Muscle of arm (tissue), 14 donors: ENCODE results near the gene STRIP2. TPM values are rescaled to one million over a fixed set of nuclear protein-coding genes. Genes with fewer than 3 reads are reported as not detected.
"Not testable (repeated sequence)": the region's sequence is repeated elsewhere in the genome, so short reads cannot be mapped to it uniquely, and the experiment has no call there.

ENCODE experiments used
- DNase-seq: peaks from one replicate; pipeline ENCODE4 v3.0.0-alpha.2; 2013
- long read RNA-seq, 11 donors: transcript quantifications; one replicate each; lab custom pipeline, GENCODE V29; 2026
- polyA plus RNA-seq, 12 donors: library from polyadenylated mRNA; unstranded; fragments of 120-200 nt; gene quantifications; one replicate each; pipeline ENCODE4 v1.2.1, GENCODE V29; 2013; ENCODE audit not compliant: insufficient read length in 12 of 12

STRIP2 gene
- 10 to 100 TPM in 2 of 12 donors, 1 to 10 TPM in 9, not detected in 1; 3.7 to 14.2 (median 7.9) TPM for polyA plus RNA-seq
- long read RNA-seq, donor 1, result 0 reads
- long read RNA-seq, donor 2, partial matches to known transcripts, result 0 of 1 reads
- long read RNA-seq, donor 2, other reads (novel, unspliced or antisense), result 0 of 1 reads
- long read RNA-seq, donor 3, result 0 reads
- long read RNA-seq, donor 4, result 0 reads
- long read RNA-seq, donor 5, partial matches to known transcripts, result 0 of 1 reads
- long read RNA-seq, donor 5, other reads (novel, unspliced or antisense), result 0 of 1 reads
- long read RNA-seq, donor 6, result 0 reads
- long read RNA-seq, donor 7, result 0 reads
- long read RNA-seq, donor 8, result 0 reads
- long read RNA-seq, donor 9, result 0 reads
- long read RNA-seq, donor 10, result 0 reads
- long read RNA-seq, donor 11, result 0 reads

- peak; percentile 89 for DNase-seq
Measured at GRCh38 chr7:129433847-129434674, at the start of gene STRIP2. TSS of gene STRIP2 (plus strand) at chr7:129434432. CDS start at chr7:129434473, 41 bp downstream.

DNA sequence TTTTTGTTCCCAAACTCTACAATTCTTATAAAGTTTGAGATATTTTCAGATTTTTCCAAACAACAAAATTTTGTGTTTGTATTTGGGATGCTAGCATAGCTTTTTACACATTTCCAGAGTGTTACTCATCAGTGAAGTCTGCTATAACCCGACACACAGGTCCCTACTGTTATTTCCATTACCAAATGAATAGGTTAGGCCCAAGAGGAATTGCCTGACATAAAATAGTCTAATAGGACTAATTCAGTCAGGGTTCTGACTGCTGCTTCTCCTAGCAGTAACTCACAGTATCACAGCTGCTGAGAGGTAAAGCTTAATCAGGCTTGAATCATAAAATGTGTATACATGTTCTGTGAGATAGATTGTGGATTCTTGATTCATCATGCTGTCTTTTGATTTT is 49.1 kb upstream of the STRIP2 start:
- DNase-seq, result no peak

DNA sequence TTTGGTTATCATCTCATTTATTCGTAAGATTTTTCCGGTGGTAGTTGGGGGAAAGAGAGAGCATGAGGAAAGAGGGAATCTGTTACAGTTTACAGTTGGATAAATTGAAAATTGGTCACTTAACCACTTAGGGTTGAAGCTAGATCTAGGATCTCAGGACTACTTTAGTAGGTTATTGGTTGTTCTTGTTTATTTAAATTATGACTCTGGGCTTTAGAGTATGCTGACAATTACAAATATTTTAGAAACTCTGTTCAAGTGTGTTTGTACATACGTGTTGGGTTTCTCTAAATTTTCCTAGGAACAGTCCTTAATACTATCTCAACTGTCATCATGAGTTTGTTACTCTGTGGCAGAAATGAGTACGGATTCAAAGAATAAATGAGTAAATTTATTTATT is 48.6 kb upstream of the STRIP2 start:
- no peak for DNase-seq

GRCh38 chr7:129386506-129386905 is 47.7 kb upstream of the STRIP2 start:
- DNase-seq, result no peak

DNA sequence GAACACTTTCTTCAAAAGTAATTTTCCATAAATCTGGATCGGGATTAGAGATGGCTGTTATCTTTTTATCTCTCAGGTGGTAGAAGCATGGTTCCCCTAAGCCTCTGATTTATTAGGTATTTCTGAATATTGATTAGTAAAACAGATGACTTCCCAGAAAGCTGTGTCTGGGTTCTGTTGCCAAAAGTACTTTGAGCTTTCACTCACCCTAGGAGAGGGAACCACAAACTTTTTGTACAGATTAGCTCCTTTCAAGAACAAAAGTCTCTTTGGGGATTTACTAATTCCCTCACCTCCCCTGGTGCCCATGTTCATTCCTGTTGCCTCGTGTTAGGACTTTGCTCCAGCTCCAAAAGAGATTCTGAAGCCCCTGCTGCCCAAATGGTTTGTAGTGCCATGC is 46.7 kb upstream of the STRIP2 start:
- DNase-seq, result no peak

GRCh38 chr7:129388333-129389098 is 45.7 kb upstream of the STRIP2 start:
- no peak for DNase-seq

DNA sequence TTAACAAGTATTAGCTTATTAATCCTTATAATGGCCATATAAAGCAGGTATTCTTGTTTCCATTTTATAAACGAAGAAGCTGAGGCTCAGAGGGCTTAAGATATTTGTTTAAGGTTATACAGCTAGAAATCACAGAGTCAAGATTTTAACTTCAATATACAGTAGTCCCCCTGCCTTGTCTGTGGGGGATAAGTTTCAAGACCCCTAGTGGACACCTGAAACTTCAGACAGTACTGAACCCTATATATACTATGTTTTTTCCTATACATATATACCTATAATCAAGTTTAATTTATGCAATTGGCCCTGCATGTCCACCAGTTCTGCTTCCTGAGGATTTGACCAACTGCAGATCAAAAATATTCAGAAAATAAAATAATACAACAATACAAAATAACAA is 44.4 kb upstream of the STRIP2 start:
- DNase-seq, result no peak

- DNase-seq, result no peak
Measured at GRCh38 chr7:129390314-129390713, 43.9 kb upstream of the STRIP2 start.

DNA sequence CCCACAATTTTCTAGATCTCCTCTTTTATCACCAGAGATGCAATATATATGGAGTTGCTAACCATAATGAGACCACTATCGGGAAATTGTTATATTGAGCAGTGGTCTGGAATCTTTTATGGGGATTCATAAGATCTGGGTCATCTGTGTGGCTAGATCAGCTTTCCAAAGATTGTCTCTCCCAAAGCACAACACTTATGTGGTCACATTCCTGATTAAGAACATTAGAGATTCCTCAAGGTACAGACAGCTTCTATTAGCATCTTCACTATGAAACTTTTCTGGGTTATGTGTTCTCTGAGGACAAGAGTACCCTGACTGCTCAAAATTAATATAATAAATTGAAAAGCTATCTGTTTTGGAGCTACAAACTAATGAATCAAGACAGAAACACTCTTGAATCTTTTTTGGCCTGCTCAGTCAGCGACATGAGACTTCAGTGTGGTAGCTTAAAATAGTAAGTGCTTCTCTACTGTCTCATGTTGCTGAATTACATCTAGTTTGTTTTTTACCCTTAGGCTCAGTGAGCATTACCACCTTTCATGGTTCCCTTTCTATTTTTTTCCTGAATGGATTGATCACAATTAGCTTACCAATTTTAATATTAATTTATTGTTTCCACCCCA is 42.6 kb upstream of the STRIP2 start:
- DNase-seq, result no peak

DNA sequence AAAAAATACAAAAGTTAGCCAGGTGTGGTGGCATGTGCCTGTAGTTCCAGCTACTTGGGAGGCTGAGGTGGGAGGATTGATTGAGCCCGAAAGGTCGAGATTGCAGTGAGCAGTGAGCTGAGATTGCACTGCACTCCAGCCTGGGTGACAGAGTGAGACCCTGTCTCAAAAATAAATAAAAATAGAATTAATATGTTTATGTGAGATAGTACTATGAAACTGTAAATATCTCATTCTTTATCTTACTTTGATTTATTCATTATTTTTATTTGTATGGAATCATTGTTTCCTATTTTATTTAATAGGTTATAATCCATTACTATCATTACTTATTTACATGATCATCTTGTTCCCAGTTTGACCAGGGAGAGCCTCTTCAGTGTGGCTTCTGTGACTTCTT is 41.0 kb upstream of the STRIP2 start:
- DNase-seq, result no peak

- DNase-seq, result no peak
Measured at GRCh38 chr7:129394101-129394500, 40.1 kb upstream of the STRIP2 start.

DNA sequence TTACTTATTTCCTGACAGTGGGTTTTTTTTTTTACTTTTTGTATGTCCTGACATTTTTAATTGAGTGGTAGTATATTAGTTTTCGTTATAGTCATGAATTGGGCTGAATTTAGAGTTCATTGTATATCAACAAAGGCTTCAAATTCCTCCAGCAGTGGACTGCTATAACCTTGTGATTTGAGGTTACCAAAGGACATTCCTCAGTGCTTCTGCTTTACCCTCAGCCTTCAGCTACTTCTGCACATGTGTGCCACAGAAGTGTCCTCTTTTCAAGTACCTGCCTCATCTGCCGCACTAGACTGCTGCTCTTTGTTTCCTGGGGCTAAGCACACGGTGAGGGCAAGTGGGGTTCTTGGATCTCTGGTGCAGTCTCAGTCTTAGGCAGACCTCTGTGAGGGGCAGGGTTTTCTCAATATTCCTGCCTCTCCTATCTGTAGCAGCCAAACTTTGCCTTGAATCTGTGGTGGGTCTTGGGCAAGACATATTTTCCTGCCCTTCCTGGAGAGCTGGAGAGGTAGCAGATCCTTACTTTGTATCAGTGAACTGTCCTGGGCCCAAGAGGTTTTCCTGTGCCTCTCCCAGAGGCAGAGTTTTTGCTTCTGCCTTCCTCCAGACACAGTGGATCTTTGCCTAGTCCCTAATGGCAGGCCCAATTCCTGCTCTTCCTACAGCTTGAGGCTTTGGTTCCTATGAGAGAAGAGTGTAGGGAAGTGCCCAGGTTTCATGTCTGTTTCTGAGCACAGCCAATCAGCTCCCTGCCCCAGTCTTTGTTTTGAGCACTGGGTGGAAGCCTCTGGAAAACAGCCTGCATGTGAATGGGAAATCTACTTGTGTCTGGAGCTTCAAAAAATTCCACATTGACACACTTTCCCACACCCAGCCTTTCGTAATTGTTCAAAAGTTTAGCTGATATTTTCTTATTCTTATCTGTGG is 39.0 kb upstream of the STRIP2 start:
- DNase-seq, result no peak

DNA sequence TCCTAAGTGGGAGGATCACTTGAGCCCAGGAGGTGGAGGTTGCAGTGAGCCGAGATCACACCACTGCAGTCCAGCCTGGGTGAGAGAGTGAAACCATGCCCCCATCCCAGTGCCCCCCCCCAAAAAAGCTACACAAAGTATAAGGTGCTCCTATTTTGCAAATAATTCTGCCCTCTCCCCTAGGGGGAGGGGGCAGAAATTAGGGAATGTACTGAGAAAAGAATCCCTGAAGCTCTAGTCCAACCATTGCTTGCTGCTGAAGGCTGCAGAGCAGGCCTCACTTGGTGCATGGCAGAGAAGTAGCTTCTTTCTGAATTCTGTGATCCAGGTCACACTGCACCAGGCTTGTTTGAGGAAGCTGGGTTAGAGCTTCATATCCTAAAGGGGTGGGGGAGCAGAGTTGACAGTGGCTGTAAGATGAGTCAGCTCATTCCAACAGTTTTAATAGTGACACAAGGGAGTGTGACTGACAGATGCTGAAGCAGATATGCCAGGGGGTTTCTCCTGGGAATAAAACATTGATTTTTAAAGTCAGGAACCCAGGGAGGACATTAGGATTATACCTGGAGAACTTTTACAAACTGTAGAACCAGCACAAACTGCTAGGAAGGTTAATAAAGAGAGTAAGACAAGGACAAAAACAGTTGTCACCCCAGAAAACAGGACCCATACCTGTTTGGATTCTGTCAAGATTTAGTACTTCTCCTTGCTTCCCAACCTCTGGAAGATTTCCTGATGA is 32.8 kb upstream of the STRIP2 start:
- no peak for DNase-seq

GRCh38 chr7:129401967-129402860 is 32.0 kb upstream of the STRIP2 start:
- DNase-seq, result no peak

GRCh38 chr7:129405527-129405926 is 28.7 kb upstream of the STRIP2 start:
- no peak for DNase-seq

DNA sequence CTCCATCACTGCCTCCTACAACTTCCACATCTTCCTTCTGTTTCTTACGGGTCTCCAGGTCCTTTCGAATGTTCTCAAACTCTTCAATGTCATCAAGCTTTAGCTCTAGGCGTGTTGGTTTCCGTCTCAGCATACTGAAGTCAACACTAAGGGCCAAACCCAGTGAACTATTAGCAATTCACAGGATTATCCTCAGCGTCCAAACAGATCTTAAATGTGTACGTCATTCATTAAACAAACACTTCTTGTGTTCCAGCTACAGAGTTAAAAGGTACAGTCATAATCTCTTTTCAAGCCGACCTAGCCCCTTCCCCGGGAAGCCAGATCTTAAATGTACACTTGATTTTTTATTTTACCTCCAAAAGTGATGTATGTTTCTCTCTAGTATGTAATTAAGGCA is 24.0 kb upstream of the STRIP2 start:
- not testable (repeated sequence) for DNase-seq

- no peak for DNase-seq
Measured at GRCh38 chr7:129412501-129412900, 21.7 kb upstream of the STRIP2 start.

DNA sequence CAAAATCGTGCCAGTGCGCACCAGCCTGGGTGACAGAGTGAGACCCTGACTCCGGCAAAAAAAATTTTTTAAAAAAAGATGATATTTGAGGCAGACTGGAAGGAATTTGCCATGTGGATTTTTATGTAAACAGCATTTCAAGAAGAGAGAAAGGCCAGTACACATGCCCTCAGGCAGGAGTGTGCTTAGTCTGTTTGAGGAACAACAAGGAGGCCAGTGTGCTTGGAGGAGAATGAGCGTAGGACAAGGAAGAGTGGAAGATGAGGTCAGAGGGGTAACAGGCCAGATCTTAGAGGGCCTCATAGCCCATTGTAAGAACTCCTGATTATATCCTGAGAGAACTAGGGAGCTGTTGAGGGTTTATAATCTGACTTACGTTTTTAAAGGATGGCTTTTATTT is 17.2 kb upstream of the STRIP2 start:
- DNase-seq, result no peak

DNA sequence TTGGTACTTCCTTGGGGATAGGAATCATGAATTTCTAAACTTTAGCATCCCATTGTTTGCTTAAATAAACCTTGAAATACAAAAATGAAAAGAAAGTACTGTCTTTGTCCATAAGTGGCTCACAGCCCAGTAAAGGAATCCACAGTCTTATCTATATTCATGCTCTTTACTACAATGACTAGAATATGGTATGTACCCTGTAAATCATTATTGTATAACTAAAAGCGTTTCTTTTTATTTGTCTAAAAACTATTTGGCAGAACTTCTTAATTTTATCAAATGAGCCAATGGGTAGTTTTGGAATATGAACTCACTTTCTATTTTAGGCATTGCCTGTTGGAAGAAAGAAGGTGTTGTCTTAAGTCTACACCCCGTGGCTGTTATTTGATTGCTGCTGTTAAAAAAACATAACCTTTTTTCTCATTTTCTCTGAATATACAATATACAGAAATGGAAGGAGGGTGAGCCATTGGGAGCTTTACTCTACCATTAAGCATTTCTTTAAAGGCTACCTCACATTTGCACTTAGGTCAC is 12.4 kb upstream of the STRIP2 start:
- no peak for DNase-seq
